GM06990 (cell line): ENCODE measurements around the gene TAF13.
"Not testable (repeated sequence)": the region's sequence is repeated elsewhere in the genome, so short reads cannot be mapped to it uniquely, and the experiment has no call there.

Experiments used
- DNase-seq: peaks from one replicate; pipeline ENCODE4 v3.0.0-alpha.2; 2011; ENCODE audit not compliant: insufficient read length; ENCODE audit errors: extremely low read depth
- H3K27me3 ChIP-seq: replicated peaks from 2 replicates; pipeline ENCODE4 v1.6.0; 2011; ENCODE audit warnings: low read length; ENCODE audit not compliant: control insufficient read depth, insufficient read depth
- H3K36me3 ChIP-seq: 2 replicates; pipeline ENCODE4 v1.5.1; 2011; ENCODE audit warnings: low read length; ENCODE audit not compliant: control insufficient read depth, insufficient read depth
- H3K4me3 ChIP-seq: replicated peaks from 2 replicates; pipeline ENCODE4 v1.5.1; 2011; ENCODE audit warnings: low read depth, mild to moderate bottlenecking, control low read depth, low read length
- CTCF ChIP-seq: IDR thresholded peaks from 2 replicates; pipeline ENCODE4 v1.5.1; 2011; ENCODE audit warnings: low read length, control low read depth, mild to moderate bottlenecking, inconsistent platforms; ENCODE audit not compliant: insufficient read depth, poor library complexity, severe bottlenecking

The TAF13 gene

DNA sequence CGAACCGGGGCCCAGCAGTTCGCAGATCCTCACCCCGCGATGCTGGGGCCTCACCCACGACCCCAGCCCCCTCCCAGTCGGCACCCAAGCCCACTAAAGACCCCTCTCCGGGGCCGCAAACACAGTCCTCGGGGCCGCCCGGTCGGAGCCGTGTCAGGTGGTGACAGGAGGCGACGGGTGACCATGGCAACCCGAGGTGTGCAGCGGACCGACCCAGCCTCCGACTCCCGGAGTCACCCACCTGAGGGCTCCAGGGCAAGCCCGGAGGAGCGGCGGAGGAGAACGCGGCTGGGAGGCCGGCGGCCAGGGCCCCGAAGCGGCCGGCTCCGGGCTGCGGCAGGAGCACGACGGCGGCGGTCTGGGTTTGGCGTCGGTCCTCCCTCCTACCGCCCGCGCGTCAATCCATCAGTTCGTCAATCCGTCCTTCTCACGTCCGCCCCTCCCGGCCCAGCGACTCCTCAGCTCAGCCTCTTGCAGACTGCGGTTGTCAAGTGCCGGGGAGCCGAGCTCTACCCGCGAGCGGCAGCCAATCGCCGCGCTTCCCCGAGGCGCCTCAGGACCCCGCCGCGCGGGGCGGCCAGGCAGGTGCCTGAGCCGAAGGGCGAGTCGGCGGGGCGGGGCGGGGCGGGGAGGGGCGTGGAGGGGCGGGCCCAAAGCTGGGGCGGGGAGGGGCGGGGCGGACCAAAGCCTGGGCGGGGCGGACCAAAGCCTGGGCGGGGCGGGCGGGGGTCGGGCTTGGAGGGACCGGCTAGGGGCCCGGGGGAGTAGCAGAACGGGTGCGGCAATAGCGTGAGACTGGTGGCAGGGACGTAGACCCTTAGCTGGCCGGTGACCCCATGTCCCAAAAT lies 34.0 kb downstream of the TAF13 start, which contains the start of gene WDR47:
Gene WDR47 (minus strand): TSS at position 482 of the 848 bp plus-strand sequence. CDS start 18,590 bp downstream, outside the sequence.
- peak; percentile 96 for DNase-seq
- no peaks in the 10 kb centered on the region for H3K36me3 ChIP-seq
- no peak for TF ChIP-seq CTCF

DNA sequence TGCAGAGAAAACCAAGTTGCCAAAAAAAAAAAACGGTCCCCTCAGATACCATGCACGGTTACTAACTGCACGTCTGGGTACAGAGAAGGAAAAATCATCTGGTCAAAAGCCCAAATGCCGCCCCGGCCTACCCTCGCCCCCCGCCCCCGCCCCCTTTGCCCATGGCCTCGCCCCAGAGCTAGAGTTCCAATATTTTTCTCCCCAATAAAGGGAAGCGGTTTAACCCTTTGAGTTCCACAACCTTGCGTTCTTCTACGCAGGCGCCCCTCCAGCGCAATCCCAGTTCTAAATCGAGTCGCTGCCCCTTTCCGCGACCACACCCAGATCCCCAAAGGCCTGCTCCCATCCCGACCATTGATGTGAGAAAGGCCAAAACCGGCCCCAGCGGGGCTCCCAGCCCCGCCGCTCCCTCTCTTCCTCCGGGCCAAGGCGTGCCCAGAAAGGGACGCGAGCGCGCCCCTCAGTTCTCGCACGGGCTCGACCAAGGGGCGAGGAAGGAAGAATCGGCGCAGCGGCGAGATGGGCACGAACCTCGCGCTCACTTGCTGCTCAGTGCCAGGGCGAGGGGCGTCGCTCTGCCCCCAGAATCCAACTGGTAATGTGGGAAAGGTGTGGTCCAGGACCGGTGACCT lies 34.7 kb downstream of the TAF13 start:
- Histone ChIP-seq H3K36me3 (no peaks in the 10 kb centered on the region), H3K27me3 (no peaks in the 10 kb centered on the region), H3K4me3 (peak overlapping the region; percentile 79)
- peak; percentile 54 for DNase-seq
- no peak for TF ChIP-seq CTCF

More for the DNA sequence above, 34.0 kb downstream of the TAF13 start, which contains the start of gene WDR47:
- H3K4me3 ChIP-seq = peak within 1 kb of the TSS; percentile 79
- no peaks in the 10 kb centered on the region for H3K27me3 ChIP-seq

- no peak for TF ChIP-seq CTCF
- Histone ChIP-seq H3K4me3 (peak overlapping the region; percentile 79), H3K36me3 (no peaks in the 10 kb centered on the region), H3K27me3 (no peaks in the 10 kb centered on the region)
- peak; percentile 8 for DNase-seq
Observed at GRCh38 chr1:109040627-109040988, 35.2 kb downstream of the TAF13 start.

GRCh38 chr1:109034382-109034781 lies 41.4 kb downstream of the TAF13 start:
- H3K4me3 ChIP-seq = no peak overlapping the region
- no peak for TF ChIP-seq CTCF
- no peak for DNase-seq
- H3K36me3 ChIP-seq = no peaks in the 10 kb centered on the region
- H3K27me3 ChIP-seq = no peaks in the 10 kb centered on the region

GRCh38 chr1:109029493-109029892 lies 46.3 kb downstream of the TAF13 start:
- not testable (repeated sequence) for DNase-seq, H3K4me3 ChIP-seq, H3K27me3 ChIP-seq, H3K36me3 ChIP-seq

DNA sequence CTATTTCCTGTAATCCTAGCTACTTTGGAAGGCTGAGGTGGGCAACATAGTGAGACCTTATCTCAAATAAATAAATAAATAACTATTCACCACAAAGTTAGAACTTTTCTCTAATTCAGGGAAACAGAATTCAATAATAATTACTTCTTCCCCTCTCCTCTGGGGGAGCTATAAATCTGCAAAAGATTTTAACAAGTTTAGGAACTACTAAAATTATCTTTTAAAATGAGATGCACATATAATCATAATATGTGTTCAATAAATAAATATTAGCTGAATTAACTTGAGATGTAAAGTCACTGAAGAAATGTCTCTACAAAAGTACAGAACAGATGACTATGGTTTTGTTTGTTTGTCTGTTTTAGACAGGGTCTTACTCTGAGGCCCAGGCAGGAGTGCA lies 48.0 kb downstream of the TAF13 start:
- H3K4me3 ChIP-seq = no peak overlapping the region
- no peaks in the 10 kb centered on the region for H3K36me3 ChIP-seq
- TF ChIP-seq CTCF = no peak
- no peaks in the 10 kb centered on the region for H3K27me3 ChIP-seq
- DNase-seq = no peak
